ENCODE measurements around the gene WDR88. TPM values are rescaled to one million over a fixed set of nuclear protein-coding genes. Genes with fewer than 3 reads are reported as not detected.

Gene WDR88
- total RNA-seq, 2 donors from 2014 or later = not detected

DNA sequence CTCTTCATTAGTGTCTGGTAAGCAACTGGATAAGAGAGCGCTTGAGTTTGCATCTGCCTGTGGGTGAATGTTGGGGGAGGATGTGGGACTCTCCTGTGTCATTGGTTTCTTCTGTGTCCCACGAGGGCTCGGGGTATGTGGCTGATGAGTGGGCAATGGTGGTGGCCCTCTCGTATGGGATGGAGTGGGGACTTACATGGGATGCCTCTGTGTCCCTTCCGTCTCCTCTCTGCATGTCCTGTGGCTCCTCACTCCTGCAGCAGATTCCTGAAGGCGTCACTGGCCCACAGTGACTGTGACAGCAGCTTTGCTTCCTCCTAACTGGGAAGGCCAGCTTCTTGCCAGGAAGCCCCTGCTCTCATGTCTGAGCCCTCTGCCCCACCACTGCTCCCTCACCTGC lies 59.6 kb downstream of the WDR88 start:
- intact Hi-C loops (cut with DNase I) = loop anchor here in 1 of 2 donors (10.0 kb wide), 1 partner anchor 57 kb away; the partner anchor contains the start of gene WDR88
- peak; percentile 45 for DNase-seq (ENCODE audit: low spot score)

DNA sequence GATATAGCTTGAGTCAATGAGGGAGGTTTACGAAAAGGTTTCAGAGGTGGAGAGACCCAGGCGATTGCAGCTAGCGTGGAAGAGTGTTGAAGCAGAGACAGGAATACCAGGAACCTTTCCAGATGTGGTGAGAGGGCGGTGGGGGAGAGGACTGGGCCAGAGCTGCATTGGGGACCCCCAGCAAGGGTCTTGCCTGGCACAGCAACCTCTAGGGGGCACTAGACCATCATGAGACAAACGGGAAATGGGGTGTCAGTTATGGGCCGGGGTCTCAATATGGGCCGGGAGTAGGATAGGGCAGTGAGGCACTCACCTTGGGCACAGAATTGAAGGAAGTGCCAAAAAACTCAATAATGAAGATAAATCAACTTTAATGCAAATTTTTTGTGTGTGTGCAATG lies 60.1 kb downstream of the WDR88 start:
- DNase-seq (ENCODE audit: low spot score) = peak; percentile 11
- intact Hi-C loops (cut with DNase I) = loop anchor here in 1 of 2 donors (10.0 kb wide), 1 partner anchor 57 kb away; the partner anchor contains the start of gene WDR88

DNA sequence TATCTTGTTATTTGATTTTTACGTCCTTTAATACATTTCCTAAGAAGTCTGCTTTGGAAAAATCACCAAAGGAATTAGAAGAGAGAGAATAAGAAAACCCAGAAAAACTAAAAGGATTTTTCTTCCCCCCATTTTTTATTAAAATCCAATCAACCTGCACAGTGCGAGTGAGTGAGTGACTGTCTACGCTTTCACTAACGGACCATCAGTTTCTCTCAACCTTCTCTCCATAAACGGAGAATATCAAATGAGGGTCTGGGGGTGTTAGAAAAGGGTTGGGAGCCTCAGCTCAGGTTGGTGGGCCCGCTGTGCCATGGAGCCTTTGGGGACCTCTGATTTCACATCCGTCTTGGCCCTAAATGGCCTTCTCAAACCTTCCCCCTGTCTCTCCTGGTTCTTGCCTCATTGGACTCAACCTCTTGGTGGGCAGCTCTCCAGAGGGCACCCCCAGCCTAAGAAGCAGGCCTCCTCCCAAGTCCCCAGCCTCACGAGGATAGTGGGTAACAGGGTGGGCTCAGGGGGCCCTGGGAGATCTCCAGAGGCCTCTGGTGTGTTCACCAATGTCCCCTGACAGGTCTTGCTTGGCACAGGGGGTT lies 61.5 kb downstream of the WDR88 start:
- intact Hi-C loops (cut with DNase I) = loop anchor here in 1 of 2 donors (10.0 kb wide), 1 partner anchor 59 kb away; the partner anchor contains the start of gene WDR88
- DNase-seq (ENCODE audit: low spot score) = no peak

DNA sequence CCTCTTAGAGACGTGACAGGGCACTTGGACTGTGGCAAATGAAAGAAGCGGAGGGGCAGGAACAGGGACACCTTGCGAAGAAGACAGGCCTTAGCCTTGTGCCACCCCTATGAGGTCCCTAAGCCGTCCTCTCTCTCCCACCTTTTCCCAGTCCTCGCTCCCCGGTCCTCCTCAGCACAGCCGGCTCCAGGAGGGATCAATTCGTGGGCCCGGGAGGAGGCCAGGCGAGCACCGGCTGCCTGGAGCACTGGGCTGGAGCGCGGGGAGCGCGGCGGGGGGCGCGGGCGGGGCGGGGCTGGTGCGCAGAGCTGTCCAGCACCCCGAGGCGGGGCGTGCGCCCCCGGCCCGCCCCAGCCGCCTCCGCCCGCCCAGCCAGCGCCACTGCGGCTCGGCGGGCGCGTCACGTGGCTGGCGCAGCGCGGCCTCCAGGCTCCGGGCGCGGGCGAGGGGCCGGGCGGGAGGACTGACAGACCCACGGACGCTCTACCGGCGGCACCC lies 62.0 kb downstream of the WDR88 start, which contains the start of gene LRP3:
Gene LRP3 (plus strand): TSS at position 466 of the 498 bp plus-strand sequence. CDS start 456 bp downstream, outside the sequence.
- intact Hi-C loops (cut with DNase I) = loop anchor here in 1 of 2 donors (10.0 kb wide), 1 partner anchor 59 kb away; the partner anchor contains the start of gene WDR88

DNA sequence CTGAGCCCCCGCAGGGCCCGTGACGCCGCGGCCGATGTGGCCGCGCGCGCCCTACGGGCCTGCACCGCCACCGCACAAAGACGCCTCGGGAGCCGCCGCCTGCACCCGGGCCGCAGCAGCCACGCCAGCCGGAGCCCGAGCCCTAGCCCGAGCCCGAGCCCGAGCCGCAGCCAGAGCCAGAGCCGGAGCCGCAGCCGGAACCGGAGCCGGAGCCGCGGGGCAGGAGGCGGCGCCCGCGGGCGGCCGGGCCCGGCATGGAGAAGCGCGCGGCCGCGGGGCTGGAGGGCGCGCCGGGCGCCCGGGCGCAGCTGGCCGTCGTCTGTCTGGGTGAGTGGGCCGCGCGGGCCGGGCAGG lies 62.6 kb downstream of the WDR88 start:
- DNase-seq (ENCODE audit: low spot score) = no peak
- intact Hi-C loops (cut with DNase I) = loop anchor here in 1 of 2 donors (10.0 kb wide), 1 partner anchor 60 kb away; the partner anchor contains the start of gene WDR88

More for the DNA sequence above, 62.0 kb downstream of the WDR88 start, which contains the start of gene LRP3:
- no peak for DNase-seq (ENCODE audit: low spot score)

DNA sequence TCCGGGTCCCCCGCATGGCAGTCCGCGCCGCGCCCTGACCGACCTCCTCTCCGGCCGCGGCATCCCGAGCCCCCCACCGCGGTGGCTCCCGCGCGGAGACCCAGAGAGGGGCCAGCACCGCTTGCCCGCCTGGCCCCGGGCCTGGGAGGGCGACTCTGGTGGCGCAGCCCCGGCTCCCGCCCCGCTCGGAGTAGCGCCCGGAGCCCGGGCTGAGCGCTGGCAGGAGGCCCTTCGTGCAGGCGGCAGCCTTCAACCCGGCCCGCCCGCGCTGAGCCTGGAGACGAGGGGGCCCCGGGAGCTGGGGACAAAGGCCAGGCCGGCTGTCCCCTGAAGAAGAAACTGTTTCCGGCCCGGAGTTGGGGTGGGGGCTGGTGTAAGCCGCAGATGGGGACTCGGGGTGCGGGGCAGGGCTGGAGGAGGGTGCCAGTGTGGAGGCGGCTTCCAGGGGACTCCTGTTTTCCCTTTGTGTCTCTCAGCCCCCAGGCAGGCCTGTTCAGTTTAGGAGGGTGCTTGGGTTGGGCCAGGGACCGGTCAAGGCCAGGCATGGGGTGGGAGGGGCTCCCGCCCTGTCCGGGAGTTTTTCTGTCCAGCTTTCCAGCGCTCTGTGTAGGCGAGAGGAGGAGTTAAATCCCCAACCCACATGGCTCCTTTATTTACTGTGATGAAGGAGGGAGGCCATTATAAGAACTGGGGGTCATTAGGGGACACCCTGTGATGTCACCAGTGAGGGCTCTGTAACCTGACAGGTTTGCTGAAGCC lies 63.2 kb downstream of the WDR88 start:
- no peak for DNase-seq (ENCODE audit: low spot score)
- intact Hi-C loops (cut with DNase I) = loop anchor here in 1 of 2 donors (10.0 kb wide), 1 partner anchor 60 kb away; the partner anchor contains the start of gene WDR88

DNA sequence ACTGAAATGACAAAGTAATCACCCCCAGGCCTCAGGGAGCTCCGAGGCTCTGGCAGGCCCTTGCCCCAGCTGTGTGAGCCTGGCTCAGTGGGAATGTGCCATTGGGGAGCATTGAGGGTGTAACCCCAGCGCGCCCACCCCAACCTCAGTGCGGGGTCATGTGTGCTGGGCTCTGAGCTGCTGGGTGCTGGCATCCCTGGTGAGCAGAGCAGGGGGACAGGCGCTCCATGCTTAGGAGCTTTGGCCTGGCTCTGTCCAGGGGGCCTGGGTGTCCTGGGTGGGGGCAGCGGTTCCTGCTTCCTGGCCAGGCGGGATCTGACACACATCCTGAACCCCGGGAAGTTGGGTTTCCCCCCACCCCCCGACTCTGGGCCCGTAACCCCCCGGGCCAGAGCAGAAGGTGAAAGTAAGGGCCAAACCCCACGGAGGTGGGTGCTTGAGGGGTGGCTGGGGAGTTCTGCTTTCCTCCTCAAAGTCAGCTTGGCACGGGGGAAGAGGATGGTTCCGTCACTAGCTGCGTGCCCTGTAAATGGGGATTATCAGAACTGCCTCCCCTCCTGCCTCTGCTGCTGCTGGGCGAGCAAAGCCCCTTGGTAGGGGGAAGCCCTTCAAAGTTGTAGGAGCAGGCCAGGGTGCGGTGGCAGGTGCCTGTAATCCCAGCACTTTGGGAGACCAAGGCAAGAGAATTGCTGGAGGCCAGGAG lies 63.9 kb downstream of the WDR88 start:
- DNase-seq (ENCODE audit: low spot score) = no peak
- intact Hi-C loops (cut with DNase I) = loop anchor here in 1 of 2 donors (10.0 kb wide), 1 partner anchor 61 kb away; the partner anchor contains the start of gene WDR88

DNA sequence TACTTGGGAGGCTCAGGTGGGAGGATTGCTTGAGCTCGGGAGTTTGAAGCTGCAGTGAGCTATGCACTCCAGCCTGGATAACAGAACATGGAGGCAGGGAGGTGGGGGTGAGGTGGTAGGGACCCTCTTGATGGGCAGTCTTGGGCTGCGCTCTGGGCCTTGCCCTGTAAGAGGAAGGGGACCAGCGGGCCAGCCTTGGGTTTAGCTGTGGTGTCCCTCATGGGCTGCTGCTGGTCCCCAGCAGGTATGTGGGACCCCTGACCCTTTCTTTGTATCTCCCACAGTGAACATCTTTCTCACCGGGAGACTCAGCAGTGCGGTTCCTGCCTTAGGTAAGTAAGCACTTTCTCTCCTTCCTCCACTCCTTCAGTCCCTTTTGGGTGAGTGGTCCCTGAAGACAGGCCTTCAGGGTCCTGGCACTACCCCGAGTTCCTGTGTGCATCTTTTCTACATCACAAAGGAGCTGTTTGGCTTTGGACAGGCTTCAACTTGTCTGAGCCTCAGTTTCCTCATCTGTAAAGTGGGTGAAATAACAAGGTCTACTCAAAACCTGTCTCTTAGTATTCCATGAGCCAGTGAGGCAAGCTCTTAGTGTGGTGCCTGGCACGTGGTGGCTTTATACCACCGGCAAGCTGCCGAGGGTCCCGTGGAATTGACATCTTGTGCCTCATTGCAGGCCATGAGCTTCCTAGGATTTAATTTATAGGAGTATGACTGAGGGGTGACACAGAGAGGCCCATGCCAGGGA lies 64.7 kb downstream of the WDR88 start:
- DNase-seq (ENCODE audit: low spot score) = no peak
- intact Hi-C loops (cut with DNase I) = loop anchor here in 1 of 2 donors (10.0 kb wide), 1 partner anchor 62 kb away; the partner anchor contains the start of gene WDR88

DNA sequence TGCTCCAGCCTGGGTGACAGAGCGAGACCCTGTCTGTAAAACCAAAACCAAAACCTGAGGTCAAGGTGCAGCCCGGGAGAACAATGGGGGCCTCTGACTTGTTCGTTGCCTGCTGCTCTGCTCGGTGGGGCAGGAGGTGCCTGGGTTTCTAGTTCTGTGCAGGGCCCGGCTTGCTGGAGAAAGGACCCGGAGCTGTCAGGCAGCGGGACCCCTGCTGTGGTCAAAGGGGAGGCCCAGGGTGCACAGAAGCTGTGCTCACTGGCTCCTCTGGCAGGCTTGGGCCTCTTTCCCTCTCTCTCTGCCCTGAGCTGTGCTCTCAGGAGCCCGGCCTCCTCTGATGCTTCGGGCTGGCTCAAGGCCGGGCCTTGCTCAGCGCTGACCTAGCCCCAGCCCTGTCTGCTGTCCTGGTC lies 65.7 kb downstream of the WDR88 start:
- no peak for DNase-seq (ENCODE audit: low spot score)
- intact Hi-C loops (cut with DNase I) = loop anchor here in 1 of 2 donors (10.0 kb wide), 1 partner anchor 63 kb away; the partner anchor contains the start of gene WDR88

DNA sequence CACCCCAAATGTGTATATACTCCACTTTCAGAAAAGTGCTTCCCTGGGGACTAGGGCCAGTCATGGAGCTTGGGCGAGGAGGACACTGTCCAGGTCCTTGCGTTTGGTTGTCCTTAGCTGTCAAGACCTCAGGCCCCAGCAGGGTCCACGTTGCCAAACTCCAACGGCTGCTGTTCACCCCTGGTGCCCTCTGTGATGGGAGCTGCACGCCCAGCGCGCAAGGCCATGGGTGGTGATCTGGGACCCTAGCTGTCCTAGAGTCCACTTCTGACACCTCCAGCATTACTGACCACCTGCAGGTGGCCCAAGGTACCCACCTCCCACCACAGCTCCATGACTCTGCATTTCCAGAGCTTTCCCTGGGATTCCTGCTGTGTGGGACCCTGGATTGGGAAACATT lies 66.3 kb downstream of the WDR88 start:
- DNase-seq (ENCODE audit: low spot score) = no peak
- intact Hi-C loops (cut with DNase I) = loop anchor here in 1 of 2 donors (10.0 kb wide), 1 partner anchor 63 kb away; the partner anchor contains the start of gene WDR88

DNA sequence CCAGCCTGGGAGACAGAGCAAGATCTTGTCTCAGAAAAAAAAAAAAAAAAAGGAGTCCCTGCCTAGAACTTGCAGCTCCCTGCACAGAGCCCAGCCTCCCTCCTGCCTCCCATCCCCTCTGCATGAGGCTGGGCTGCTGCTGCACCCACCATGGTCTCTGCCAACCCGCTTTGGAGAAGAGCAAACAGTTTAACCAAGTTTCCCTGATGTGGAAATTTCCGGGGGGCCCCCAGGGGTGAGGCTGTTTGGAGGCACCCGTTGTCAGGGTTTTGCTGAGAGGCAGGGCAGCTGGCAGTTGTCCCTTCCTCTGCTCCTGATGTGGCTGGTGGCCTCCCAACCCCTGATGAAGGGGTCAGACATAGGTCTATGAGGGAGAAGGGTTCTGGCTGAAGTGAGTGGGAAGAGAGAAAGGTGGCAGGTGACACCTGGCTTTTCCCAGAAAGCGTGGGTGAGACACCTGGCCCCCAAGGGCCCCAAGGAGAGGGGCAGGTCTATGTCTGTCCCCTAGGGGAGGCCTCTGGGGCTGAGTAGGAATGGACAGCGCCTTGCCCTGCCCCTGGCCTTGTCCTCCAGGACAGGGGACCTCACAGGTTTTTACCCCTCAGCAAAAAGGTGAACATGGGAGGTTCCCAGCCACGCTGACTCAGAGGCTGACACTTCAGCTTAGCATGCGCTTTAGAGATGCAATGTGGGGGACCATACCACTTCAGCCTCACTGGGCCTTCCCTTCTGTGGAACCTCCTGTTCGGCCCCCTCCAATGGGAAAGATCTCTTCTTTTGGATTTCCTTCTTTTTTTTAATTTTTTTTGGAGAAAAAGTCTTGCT lies 67.7 kb downstream of the WDR88 start:
- DNase-seq (ENCODE audit: low spot score) = no peak
- intact Hi-C loops (cut with DNase I) = loop anchor here in 1 of 2 donors (10.0 kb wide), 1 partner anchor 65 kb away; the partner anchor contains the start of gene WDR88

DNA sequence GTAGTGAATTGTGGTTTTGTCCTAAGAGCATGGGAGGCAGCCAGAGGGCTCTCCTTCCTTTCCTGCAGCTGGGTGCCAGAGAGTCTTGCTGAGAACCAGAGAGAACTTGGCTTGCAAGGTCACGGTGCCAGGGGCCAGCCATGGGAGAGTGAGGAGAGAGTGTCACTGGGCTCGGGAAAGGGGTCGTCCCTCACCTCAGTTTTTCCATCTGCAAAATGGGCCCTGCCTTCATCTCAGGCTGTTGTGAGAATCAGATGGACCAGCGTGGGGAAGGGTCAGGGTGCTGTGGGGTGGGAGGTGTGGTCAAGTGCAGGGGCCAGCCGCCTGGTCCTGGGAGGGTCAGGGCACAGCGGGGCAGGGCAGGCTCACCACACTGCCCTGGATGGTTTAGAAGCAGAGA lies 69.6 kb downstream of the WDR88 start:
- intact Hi-C loops (cut with DNase I) = no loop called here
- no peak for DNase-seq (ENCODE audit: low spot score)

DNA sequence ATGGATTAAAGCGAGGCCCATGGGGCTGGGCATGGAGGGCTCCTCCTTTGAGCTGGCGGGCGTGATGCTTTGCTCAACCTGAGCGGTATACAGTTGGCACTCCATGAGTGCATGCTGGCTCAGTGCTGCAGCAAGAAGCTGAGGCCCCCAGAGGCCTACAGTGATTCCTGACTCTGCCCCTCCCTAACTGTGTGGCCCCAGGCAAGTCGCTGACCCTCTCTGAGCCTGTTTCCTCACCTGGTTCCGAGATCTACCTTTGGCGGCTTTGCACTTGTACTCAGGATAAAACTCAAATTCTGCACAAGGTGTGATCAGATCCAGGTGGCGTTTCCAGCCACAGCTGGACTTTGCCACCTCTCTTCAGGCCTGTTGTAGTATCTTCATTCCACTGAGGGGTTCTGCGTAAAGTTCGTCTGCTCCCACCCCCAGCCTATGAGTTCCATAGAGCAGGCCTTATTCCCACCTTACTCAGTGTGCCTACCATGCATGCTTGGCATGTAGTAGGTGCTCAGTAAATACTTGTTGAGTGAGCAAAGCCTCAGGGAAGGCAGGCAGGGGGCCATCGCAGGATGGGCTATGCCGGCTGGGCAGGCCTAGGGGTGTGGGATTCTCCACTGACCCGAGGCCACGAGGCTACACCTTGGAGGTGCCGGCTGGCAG lies 70.1 kb downstream of the WDR88 start:
- intact Hi-C loops (cut with DNase I) = no loop called here
- no peak for DNase-seq (ENCODE audit: low spot score)

DNA sequence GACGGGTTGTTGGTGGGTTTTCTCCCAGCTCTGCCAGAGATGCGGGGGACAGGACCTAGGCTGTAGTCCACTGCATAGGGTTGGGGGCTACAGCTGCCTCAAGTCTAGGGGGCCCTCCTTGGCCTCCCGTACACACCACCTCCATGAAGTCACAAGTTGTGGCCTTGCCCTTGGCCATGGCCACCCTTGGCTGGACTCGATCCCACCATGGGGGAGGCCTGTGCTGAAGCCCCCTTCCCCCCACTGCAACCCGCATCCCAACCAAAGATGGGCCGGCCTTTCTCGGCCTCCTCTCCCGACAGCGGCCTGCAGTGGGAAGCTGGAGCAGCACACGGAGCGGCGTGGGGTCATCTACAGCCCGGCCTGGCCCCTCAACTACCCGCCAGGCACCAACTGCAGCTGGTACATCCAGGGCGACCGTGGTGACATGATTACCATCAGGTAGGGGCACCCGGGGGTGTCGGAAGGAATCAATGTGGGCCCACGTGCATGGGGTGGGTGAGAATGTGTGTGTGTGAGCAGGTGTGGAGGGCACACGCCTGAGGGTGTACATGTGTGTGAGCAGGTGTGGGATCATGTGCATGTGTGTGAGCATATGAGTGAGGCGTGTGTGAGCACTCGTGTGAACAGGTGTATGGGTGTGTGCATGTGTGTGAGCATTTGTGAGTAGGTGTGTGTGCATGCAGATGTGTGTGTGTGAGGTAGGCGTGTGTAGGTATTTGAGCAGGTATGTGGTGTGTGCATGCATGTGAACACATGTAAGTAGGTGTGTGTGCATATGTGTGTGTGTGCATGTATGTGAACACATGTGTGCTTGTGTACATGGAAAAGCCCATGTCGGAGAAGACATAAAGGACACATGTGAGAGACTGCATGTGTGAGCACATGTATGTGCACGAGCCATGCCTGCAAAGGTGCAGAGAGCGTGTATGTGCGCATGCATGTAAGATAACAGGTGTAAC lies 70.9 kb downstream of the WDR88 start:
- DNase-seq (ENCODE audit: low spot score) = no peak
- intact Hi-C loops (cut with DNase I) = no loop called here

DNA sequence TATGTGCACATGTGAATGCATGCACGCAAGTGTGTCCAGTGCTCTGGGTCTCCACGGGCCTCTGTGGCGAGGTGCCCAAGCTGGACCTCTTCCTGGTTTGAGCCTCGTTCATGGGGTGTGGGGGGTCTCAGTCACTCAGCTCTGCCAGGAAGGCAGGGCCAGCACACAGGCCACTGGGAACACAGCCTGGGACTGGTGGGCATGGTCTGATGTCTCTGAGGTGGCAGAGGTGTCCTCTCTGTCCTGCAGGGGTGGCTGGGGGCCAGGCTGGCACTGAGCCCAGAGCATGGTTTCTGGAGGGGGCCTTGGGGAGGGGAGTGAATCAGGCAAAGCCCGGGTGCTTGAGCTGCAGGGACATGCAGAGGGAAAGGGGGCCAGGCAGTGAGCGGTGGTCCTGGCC lies 71.6 kb downstream of the WDR88 start:
- no peak for DNase-seq (ENCODE audit: low spot score)
- intact Hi-C loops (cut with DNase I) = no loop called here

All from posterior vena cava (tissue), 2 donors.